ENCODE data around the gene ZNF160.
"Not testable (repeated sequence)": the region's sequence is repeated elsewhere in the genome, so short reads cannot be mapped to it uniquely, and the experiment has no call there.

Gene ZNF160

DNA sequence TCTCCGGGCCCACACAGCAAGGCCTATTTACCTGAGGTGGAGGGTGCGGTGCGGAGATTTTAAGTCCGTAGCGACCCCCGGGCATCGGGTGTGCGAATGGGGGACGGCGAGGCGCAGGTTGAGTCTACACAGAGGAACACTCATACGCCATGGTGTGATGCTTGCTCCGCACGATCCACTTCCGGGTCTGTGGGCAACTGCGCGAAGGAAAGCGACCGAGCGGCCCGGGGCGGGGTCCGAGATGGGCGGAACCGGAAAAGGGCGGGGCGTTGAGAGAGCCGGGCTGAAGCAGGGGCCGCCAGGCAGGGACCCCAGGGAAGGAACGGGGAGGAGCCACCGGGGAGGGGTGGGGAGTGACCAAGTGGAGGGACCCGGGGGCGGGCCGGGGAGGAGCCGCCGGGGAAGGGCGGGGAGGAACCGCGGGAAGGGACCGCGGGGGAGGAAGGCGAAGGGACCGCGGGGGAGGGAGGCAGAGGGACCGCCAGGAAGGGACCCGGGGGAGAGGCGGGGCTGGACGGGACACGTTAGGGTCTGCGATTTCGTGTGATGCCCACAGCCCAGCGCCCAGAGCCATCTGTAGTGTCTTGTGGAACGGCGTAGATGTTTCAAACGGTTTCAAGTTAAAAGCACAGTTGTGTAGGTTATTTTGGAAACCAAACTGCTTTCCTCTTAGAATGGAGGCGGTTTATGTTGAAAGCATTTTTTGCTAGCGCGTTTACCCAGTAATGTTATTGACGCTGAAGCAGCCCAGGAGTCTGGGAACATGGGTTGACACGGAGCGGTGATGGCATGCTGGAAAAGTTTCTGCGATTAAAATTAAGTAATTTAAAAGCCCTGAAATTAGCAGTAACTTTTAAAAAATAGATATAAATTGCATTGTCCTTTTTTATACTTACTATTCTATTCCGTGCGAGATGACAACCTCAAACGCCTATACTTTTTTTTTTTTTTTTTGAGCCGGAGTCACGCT lies at the start of gene ZNF160:
Gene ZNF160, minus strand, starts transcription at position 189 of the 970 bp plus-strand sequence. CDS start 17,146 bp downstream, outside the sequence.
- peak; percentile 95 to 96 for DNase-seq

DNA sequence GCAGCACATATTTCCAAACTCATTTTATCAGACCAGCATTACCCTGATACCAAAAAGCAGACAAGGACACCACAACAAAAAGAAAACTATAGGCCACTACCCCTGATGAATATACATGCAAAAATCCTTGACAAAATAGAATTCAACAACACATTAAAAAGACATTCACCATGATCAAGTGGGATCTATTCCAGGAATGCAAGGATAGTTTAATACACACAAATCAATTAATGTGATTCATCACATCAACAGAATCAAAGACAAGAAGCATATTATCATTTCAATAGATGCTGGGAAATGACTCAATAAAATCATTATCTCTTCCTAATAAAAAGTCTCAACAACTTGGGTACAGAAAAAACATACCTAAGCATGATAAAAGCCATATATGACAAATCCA lies 44.4 kb upstream of the ZNF160 start:
- DNase-seq, result no peak

DNA sequence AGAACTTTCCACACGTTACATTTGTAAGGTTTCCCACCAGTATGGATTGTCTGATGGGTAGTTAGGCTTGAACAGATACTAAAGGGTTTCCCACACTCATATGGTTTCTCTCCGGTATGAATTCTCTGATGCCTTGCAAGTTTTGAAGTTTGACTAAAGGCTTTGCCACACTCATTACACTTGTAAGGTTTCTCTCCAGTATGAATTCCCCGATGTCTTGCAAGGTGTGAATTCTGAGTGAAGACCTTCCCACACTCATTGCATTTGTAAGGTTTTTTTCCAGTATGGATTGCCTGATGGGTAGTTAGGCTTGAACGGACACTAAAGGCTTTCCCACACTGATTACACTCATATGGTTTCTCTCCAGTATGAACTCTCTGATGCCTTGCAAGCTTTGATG lies 37.1 kb upstream of the ZNF160 start:
- DNase-seq, result no peak

DNA sequence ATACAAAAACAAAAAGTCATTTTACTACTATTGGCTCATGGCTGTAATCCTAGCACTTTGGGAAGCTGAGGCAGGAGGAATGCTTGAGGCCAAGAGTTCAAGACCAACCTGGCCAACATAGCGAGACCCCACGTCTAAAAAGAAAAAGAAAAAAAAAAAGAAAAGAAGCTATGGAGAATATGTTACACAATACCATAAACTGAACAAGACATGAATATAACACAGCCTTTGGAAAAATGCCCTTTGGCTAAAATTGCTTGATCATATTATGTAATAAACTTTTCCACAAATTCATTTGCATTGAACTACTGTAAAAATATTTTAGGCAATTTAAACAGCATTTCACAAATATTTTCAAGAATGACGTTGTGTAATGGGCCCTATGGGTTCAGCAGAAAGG lies 33.2 kb upstream of the ZNF160 start:
- DNase-seq, result no peak

DNA sequence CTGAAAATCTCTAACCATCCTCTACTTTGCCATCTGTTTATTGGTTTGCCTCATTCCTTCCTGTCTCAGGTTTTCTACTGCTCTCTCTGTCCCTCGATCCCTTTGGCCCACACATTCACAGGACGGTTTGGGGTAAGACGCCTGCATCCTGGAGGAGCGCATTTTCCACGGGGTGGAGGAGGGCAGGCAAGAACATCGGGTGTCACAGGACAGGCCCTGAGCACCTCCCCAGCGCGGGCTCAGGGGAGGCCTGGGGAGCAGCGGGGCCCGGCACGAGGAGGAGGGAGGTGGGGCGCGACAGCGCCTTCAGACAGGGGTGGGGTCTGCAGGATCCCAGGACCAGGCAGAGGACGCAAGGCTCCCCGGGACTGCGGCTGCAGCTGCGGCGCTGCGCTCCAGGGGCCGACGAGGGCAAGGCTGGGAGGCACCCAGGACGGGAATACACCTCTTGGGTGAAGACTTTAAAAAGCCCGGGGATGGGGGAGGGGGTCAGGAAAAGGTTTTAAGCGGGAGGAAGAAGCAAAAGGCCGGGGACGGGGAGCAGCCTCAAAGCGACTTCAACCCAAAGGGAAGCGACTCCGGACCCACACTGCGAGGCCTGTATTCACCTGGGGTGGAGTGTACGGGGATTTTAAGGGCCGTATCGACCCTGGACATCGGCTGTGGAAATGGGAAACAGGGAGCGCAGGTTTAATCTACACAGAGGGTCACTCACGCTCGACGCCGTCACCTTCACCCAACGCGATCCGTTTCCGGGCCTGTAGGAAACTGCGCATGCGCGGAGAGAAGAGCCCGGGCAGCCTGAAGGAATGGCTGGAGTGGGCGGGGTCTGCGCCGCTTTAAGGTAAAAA lies 29.1 kb upstream of the ZNF160 start, which contains the start of gene ZNF415:
Gene ZNF415, minus strand, starts transcription at position 770 of the 851 bp plus-strand sequence. CDS start 10,234 bp downstream, outside the sequence.
- peak in 1 of 2 donors; percentile 6 for DNase-seq

DNA sequence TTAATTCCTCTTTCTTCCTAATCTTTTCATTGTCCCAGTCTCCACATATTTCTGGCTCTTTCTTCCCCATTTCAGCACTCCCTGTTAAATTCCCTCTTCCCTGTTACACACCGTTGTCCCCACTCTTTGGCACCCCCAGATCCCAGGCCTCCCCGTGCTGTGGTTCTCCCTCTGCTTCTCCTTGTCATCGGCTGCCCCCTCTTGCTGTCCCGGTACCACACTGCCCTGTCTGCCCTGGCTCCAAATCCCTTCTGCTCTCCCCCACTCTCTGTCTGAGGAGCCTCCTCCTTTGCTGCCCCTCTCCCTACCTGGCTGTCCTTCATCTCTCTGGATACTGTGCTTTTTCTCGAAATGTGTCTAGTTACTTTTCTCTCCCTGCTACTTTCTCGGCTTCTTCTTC lies 28.5 kb upstream of the ZNF160 start:
- no peak for DNase-seq

DNA sequence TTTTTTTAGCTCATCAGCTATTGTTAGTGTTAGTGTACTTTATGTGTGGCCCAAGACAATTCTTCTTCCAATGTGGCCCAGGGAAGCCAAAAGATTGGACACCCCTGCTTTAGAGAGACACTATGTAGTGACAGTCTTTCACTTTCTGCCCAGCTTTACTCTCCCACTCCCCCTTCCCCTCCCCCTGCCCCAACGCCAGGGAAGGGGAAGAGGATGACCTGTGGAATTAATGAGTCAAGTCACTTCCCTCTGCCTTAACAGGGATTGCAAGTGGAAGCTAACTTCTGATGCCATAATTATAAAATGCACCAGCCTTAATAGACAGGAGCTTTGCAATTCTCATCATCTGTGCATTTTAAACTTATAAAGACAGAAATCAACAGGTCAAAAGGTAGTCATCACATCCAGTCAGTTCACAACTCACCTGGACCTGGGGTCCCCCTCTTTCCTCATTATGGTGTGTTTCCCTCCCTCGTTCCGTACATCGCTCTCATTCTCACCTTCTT lies 27.9 kb upstream of the ZNF160 start:
- DNase-seq, result no peak

DNA sequence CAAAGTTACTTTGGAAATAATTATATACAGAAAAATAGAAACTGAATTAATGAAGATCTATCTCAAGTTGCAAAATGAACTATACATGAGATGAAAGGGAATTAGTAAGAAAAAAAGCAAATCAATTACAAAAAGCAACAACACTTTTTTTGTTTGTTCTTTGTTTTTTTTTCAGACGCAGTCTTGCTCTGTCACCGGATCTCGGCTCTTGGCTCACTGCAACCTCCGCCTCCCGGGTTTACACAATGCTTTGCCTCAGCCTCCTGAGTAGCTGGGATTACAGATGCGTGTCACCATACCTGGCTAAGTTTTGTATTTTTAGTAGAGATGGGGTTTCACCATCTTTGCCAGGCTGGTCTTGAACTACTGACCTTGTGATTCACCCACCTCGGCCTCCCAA lies 27.3 kb upstream of the ZNF160 start:
- DNase-seq, result no peak

DNA sequence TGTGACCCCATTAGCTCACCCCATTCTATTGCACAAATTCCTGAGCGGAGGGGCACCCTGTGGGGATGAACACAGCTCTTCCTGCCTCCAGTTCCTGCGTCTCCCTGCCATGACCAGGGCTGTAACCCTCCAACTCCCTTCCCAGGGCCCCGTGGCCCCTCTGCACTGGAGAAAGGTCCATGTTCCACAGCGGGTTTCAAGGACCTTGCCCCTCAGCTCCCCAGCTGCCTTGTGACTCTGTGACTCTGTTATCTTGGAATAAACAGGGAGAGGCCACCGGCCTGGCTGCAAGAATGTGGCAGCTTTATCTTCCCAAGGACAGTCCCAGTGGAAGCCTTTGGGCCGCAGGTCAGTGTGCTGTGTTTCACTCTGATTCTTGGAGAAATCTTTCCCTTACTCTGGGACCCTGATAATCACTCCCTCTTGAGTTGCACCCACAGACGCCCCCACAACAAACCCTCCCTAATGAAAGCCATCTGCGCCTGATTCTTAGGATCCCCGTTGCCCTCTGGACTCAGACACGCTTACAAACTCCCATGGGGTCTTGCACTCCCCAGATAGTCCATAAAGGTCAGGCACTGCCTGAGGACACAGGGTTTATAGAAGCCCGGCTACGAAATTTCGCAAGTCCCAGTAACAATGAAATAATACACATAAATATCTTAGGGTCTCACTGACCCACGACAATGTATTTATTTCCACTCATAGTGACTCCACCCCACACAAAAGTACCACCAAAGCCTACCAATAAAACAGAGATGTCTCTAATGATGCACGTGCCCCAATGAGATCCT lies 23.7 kb upstream of the ZNF160 start:
- DNase-seq, result not testable (repeated sequence)

DNA sequence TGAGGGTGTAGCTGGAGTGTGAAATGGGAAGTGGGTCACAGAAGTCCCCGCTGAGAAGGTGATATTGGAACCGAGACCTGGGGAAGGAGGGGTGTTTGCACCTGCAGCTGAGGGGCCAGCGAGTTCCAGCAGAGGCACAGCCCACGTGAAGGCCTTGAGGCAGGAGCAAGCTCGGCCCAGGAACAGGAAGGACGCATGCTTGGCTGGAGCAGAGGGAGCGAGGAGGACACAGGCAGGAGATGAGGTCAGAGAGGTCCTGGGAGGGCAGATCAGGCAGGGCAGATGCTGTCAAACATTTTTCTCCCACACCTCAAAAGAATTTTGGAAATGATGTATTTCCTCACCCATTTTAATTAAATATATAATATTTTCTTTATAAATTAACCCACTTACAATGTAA lies 20.2 kb upstream of the ZNF160 start:
- no peak for DNase-seq

DNA sequence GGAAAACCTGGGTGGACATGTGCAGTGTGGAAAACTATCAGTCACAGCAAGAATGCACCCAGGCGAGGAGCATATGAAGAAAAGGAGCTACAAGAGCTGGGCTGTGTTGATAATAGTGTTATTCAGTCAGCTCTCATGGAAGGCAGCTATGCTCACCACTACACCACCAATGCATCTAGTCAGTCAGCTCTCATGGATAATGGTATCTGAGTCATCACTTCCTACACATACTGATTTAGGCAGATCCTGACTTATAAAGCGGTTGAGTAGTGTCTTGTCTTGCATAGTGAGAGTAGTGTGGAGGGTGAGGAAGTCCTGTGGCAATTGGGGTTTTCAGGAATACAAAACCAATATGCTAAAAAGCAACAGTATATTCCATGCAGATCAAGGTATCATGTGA lies 9.1 kb upstream of the ZNF160 start:
- DNase-seq, result no peak

DNA sequence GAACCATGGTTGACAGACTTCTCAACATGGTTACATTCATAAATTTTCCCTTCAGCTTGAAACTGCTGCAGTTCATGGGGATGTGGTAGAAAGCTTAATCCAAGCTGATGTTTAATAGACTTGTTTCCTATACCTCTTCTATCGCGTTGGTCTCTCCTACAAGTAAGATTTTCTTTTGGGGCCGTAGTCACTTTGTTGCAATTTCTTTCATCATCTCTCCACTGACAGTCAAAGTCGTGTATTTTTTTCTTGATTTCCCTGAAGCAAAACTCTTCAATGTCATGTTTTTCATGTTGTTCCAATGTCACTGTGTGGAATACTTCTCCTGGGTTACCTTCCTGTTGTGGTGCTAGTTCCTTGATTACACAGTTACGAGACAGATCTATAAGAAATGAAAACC lies 6.3 kb upstream of the ZNF160 start:
- DNase-seq, result no peak

DNA sequence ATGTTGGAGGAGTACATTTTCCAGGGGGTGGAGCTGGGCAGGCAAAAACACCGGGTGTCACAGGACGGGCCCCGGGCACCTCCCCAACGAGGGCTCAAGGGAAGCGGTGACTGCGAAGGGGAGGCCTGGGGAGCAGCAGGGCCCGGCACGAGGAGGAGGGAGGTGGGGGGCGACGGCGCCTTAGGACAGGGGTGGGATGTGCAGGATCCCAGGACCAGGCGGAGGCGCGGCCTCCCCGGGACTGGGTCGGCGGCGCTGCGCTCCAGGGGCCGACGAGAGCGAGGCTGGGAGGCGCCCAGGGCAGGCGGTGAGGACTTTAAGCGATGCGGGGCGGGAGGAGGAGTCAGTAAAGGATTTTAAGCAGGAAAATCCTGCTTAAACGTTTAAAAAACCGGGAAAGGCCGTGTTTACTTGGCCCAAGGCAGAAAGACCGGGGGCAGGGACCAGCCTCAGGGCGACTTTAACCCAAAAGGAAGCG lies 427 bp downstream of the ZNF160 start:
- DNase-seq, result peak in 1 of 2 donors; percentile 8

DNA sequence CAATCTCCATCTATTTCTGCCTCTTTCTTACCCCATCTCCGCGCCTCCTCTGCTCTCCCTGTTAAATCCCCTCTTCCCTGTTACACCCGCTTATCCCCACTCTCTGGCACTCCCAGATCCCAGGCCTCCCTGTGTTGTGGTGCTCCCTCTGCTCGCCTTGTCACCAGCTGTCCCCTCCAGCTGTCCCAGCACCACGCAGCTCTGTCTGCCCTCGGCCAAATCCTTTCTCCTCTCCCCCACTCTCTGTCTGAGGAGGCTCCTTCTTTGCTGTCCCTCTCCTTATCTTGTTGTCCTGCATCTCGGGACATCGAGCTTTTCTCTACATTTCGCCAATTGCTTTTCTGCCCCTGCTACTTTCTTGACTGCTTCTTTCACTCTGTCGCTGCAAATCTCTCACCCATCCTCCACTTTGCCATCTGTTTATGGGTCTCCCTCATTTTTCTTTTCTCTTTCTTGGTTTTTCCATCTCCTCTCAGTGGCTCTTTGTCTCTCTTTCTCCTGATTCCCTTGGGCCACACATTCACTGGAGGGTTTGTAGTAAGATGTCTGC lies 941 bp downstream of the ZNF160 start:
- DNase-seq, result no peak

DNA sequence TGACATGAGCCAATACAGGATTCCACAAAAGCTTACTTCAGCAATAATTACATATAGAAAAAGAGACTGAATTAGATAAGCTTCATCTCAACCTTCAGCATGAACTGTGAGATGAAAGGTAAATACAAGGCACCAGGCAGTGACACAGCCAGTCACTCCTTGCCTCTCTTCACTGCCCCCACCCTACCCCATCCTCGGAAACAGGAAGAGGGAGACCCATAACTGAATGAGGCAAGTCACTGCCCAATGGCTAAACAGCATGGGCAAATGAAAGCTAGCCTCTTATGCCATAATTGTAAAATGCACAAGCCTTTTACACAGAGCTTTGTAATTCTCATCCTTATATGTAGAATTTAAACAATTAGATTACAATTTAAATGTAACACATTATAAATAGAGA lies 1.7 kb downstream of the ZNF160 start:
- no peak for DNase-seq

DNA sequence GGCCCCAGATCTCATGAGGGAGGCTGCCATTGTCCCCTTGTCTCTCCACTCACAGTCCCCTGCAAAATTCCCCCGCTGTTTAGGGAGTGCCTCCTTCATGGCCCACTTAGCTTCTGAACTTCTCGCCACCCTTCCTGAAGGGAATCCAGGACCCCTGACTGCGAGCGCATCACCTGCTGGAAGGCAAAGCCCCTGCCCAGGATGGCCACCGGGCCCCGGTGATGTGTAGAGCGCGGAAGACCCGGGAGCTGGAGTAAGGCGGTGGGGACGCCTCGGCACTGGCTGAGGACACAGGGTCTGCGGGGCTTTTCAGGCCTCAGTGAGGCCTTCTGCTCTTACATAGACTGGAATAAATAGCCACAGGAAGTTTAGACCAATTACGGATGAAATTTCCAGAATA lies 4.7 kb downstream of the ZNF160 start:
- DNase-seq, result not testable (repeated sequence)

DNA sequence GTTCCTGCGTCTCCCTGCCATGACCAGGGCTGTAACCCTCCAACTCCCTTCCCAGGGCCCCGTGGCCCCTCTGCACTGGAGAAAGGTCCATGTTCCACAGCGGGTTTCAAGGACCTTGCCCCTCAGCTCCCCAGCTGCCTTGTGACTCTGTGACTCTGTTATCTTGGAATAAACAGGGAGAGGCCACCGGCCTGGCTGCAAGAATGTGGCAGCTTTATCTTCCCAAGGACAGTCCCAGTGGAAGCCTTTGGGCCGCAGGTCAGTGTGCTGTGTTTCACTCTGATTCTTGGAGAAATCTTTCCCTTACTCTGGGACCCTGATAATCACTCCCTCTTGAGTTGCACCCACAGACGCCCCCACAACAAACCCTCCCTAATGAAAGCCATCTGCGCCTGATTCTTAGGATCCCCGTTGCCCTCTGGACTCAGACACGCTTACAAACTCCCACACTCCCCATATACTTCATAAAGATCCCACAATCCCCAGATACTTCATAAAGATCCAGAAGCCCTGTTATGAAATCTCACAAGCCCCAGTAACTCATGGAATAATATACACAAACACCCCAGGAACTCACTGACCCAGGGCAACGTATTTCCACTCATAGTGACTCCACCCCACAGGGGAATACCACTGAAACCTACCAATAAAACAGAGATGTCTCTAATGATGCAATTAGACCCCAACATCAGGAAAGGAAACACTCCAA lies 6.1 kb downstream of the ZNF160 start:
- not testable (repeated sequence) for DNase-seq

DNA sequence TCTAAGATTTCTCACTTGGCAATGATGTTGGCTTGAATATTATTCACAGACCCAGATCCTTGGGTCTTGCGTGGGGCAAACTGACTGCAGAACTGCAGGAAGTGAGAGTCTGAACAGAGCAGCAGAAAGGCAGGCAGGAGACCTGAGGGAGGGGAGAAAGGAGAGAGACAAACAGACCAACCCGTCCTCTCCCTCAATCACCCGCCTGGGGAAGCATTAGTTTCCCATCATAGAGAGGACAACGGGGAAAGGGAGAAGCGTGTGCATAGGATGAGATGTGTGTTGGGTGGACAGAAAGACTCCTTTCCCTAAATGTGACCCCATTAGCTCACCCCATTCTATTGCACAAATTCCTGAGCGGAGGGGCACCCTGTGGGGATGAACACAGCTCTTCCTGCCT lies 6.6 kb downstream of the ZNF160 start:
- DNase-seq, result not testable (repeated sequence)

DNA sequence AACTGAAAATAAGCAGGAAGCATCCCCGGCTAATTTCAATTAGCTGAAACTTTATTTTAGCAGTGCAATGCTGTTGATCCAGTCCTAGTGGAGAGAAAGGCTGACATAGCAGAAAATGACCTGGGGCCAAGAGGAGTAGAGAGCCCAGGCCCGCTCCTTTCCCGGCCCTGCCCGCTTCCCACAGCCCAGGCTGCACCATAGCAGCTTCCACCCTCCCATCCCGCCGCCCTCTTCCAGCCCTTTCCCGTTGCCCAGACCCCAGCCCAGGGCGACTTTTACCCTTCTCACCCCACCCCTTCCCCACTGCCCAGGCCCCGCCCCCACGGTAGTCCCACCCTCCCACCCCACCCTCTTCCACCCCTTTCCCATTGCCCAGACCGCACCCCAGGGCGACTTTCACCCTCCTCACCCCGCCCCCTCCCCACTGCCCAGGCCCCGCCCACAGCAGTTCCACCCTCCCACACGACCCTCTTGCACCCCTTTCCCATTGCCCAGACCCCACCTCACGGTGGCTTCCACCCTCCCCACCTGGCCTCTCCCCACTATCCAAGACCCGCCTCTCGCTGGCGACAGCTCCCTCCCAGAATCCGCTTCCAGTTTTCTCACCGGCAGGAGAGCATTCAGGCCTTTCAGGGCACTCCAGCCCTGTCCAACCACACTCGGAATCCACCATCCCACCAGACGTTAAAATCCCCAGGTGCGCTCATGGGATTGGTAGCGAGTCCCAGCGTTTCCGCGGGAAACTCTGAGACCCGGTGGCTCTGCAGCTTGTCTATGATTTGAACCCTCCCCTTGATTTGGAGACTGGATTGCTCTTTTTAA lies 8.3 kb downstream of the ZNF160 start:
- no peak for DNase-seq

DNA sequence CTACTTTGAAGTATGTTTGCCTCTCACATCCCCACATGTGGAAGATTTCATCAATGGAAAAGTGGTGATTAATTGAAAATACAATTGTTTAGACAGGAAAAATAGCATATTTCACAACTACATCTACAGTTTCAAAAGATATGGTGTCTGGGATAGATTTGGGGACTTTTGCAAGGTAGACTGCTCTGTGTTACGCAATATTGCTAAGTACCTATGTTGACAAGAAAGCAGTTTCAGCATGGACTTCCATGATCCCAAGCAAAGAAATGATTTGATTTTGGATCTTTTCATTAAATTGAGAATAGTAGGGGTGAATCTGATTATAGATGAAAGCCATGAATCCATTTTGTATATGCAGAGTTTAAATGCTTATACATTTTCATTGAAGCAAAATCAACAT lies 10.5 kb downstream of the ZNF160 start:
- DNase-seq, result no peak

Data from bone marrow (tissue), 2 donors.